Lower leg skin (tissue), 4 donors: ENCODE measurements around the gene BMAL2. TPM values are rescaled to one million over a fixed set of nuclear protein-coding genes. Genes with fewer than 3 reads are reported as not detected.

Experiments
- DNase-seq, 2 donors: peaks; one replicate each; pipeline ENCODE4 v3.0.0-alpha.2; 2019; ENCODE audit warnings: low spot score in 2 of 2
- H3K4me3 ChIP-seq: fragments of 200-600 bp; sonication (generic); 2 replicates; pipeline ENCODE4 v1.5.1; 2017; ENCODE audit warnings: mild to moderate bottlenecking, low read depth; ENCODE audit not compliant: poor library complexity, severe bottlenecking
- CTCF ChIP-seq, 3 donors: fragments of 450-650 bp; IDR thresholded peaks; one replicate each; pipeline ENCODE4 v1.5.1; 2016; ENCODE audit warnings: antibody characterized with exemption in 3 of 3, mild to moderate bottlenecking in 3 of 3, moderate library complexity in 2 of 3
- POLR2A ChIP-seq, 2 donors: fragments of 450-650 bp; IDR thresholded peaks; one replicate each; pipeline ENCODE4 v1.6.1; 2016 to 2017; ENCODE audit warnings: antibody characterized with exemption in 2 of 2, mild to moderate bottlenecking in 1 of 2, moderate library complexity in 1 of 2
- WGBS, 2 donors: methylation state at CpG; one replicate each; pipeline ENCODE4 v1.1.5; 2018; 5-methylcytosine and 5-hydroxymethylcytosine counted together
- intact Hi-C: fragments of 100-400 bp; cut with DNase I; formaldehyde crosslinking; loops from one replicate; pipeline ENCODE4 v1.15.0; 2023; ENCODE audit warnings: low total_unique reads
- total RNA-seq, 4 donors: library from RNA; depleted of rRNA; stranded (reverse); fragments of >200 nt; gene quantifications; one replicate each; pipeline ENCODE4 v1.1.0, GENCODE V29; 2016

Gene BMAL2
- total RNA-seq, 4 donors from 2014 or later: 11.6 to 24.2 (median 19.1) TPM

DNA sequence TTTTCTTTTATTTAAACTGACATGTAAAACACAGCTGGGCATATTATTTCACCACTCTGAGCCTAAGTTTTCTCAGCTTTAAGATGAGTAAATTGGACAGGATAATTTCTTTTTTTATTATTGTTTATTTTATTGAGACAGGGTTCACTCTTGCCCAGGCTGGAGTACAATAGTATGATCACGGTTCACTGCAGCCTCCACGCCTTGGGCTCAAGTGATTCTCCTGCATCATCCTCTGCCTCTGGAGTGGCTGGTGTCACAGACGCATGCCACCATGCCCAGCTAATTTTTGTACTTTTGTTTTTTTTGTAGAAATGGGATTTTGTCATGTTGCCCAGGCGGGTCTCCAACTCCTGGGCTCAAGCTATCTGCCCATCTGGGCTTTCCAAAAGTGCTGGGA, 12.7 kb downstream of the BMAL2 start:
- 84 to 96% methylated on average over 4 of the region's 4 CpGs for WGBS, 2 donors
- no peak for TF ChIP-seq POLR2A (IDR thresholded peaks at IDR 0.05)
- intact Hi-C loops: no loop called here
- no peak overlapping the region for H3K4me3 ChIP-seq
- DNase-seq: no peak

- DNase-seq: no peak
- TF ChIP-seq CTCF (IDR thresholded peaks at IDR 0.05) (no peak), POLR2A (IDR thresholded peaks at IDR 0.05) (no peak)
- intact Hi-C loops: no loop called here
- H3K4me3 ChIP-seq: no peak overlapping the region
- 53 to 68% methylated on average over 2 of the region's 2 CpGs for WGBS, 2 donors
These were observed 15.1 kb downstream of the BMAL2 start for GRCh38 chr12:27347779-27348178.

DNA sequence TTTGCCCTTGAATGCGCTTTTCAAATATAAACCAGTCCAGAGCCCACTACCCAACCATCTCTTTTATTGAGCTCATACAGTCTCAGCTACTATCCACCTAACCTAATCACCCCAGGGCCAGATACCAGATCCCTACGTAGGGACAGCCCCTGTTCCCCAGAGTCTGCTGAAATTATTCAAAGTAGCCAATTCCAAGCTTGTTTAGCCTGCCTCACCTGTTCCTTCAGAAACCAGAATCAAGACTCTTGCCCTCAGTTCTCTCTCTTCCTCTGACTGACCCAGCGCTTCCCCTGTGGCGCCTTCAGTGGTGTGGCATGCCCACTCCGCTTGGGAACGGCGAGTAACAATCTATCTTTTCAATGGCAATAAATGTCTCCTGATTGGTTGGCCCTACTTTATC, 18.8 kb downstream of the BMAL2 start:
- intact Hi-C loops: no loop called here

GRCh38 chr12:27355486-27355885, 22.9 kb downstream of the BMAL2 start:
- intact Hi-C loops: no loop called here
- DNase-seq: no peak
- H3K4me3 ChIP-seq: no peak overlapping the region
- TF ChIP-seq CTCF (IDR thresholded peaks at IDR 0.05) (no peak), POLR2A (IDR thresholded peaks at IDR 0.05) (no peak)
- WGBS, 2 donors: 90 to 98% methylated on average over 2 of the region's 2 CpGs

More for the DNA sequence above, 18.8 kb downstream of the BMAL2 start:
- H3K4me3 ChIP-seq: no peak overlapping the region
- TF ChIP-seq POLR2A (IDR thresholded peaks at IDR 0.05): no peak
- no peak for TF ChIP-seq CTCF (IDR thresholded peaks at IDR 0.05)
- 88 to 95% methylated on average over 7 of the region's 7 CpGs for WGBS, 2 donors
- DNase-seq: no peak

DNA sequence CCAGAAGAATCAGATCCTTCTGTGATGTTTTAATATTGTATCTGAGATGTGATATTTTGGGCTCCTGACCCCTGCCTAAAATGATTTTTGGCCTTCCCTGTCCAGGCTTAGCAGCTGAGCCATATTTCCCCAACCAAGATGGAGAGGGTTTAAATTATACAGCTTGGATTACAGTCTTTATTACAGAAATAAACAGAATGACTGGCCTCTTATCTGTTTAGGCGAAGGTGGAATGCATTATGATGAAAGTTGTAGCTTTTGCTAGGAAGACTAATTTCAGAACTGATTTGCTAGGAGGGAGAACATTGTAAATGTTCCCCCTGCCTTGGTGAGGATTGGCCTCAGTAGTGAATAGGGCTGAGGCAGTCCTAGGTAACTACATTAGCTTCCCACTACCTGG, 23.3 kb downstream of the BMAL2 start:
- 91 to 96% methylated on average over 1 of the region's 1 CpG for WGBS, 2 donors
- intact Hi-C loops: no loop called here
- no peak for DNase-seq

GRCh38 chr12:27359578-27360340, 27.1 kb downstream of the BMAL2 start:
- 62 to 78% methylated on average over 3 of the region's 3 CpGs for WGBS, 2 donors
- intact Hi-C loops: no loop called here
- H3K4me3 ChIP-seq: no peak overlapping the region
- no peak for DNase-seq
- TF ChIP-seq POLR2A (IDR thresholded peaks at IDR 0.05) (no peak), CTCF (IDR thresholded peaks at IDR 0.05) (no peak)

More for the DNA sequence above, 23.3 kb downstream of the BMAL2 start:
- H3K4me3 ChIP-seq: no peak overlapping the region
- TF ChIP-seq CTCF (IDR thresholded peaks at IDR 0.05) (no peak), POLR2A (IDR thresholded peaks at IDR 0.05) (no peak)
